K562 (cell line): ENCODE measurements around the gene C22orf42. TPM values are rescaled to one million over a fixed set of nuclear protein-coding genes. Genes with fewer than 3 reads are reported as not detected.

Source experiments
- ATAC-seq: fragments of 200-7000 bp; cut with Tn5 transposase; 3 replicates; pipeline ENCODE4 v1.9.1; 2020; ENCODE audit warnings: moderate library complexity
- BruUV-seq: library from RNA; stranded (reverse); fragments of 400-500 nt; replicated peaks from 2 replicates; lab custom pipeline; 2021; lab: Mats Ljungman, UMichigan
- CTCF ChIA-PET: fragments of 300-600 bp; formaldehyde crosslinking; extraction: SDS; loops from one replicate; lab custom pipeline; 2021; ENCODE audit warnings: low intra/inter-chr PET ratio; lab: Yijun Ruan, JAX
- POLR2A ChIA-PET: fragments of 300-600, 350-650 bp; sonication (Branson Sonifier 250); formaldehyde crosslinking; extraction: SDS; loops from one replicate; lab custom pipeline; 2021; ENCODE audit warnings: antibody characterized with exemption, inconsistent platforms; lab: Yijun Ruan, JAX
- DNase-seq, 4 experiments: peaks; one replicate each; pipeline versions ENCODE4 v3.0.0 to v3.0.0-alpha.2; 2011 to 2018; ENCODE audit warnings: low spot score in 3 of 4, mixed read lengths in 3 of 4; ENCODE audit errors: extremely low read depth in 1 of 4
- FAIRE-seq: peaks from 2 replicates; lab custom pipeline; 2011; peaks lifted over from hg19 to GRCh38; lab: Jason Lieb, UNC
- H2AFZ ChIP-seq: 2 replicates; pipeline ENCODE4 v1.6.0; 2011; ENCODE audit warnings: low read depth, low read length, control low read depth, inconsistent platforms
- H3K27ac ChIP-seq: fragments of 200-600 bp; 3 replicates; pipeline ENCODE4 v1.8.0; 2011; ENCODE audit warnings: low read depth, mild to moderate bottlenecking, control low read depth, inconsistent platforms, low read length, moderate library complexity, mixed read lengths; ENCODE audit errors: extremely low read depth
- H3K27me3 ChIP-seq, 2 experiments: fragments of 300-600 bp in 1 of 2; 2 replicates in 1 of 2; 3 replicates in 1 of 2; pipeline versions ENCODE4 v1.6.0 to v1.8.0; 2011; ENCODE audit warnings: inconsistent platforms in 2 of 2, low read length in 2 of 2, mild to moderate bottlenecking in 1 of 2, mixed read lengths in 1 of 2, moderate library complexity in 1 of 2; ENCODE audit not compliant: control insufficient read depth in 2 of 2, insufficient read depth in 2 of 2
- H3K36me3 ChIP-seq: fragments of 300-600 bp; 3 replicates; pipeline ENCODE4 v1.8.0; 2011; ENCODE audit warnings: mild to moderate bottlenecking, low read length, inconsistent platforms; ENCODE audit not compliant: control insufficient read depth, insufficient read depth
- H3K4me1 ChIP-seq, 2 experiments: fragments of 200-600 bp in 1 of 2; replicated peaks in 1 of 2; 2 replicates in 1 of 2; 3 replicates in 1 of 2; pipeline versions ENCODE4 v1.5.1 to v1.8.0; 2011; ENCODE audit warnings: inconsistent platforms in 2 of 2, low read length in 2 of 2, mild to moderate bottlenecking in 1 of 2, mixed read lengths in 1 of 2, moderate library complexity in 1 of 2; ENCODE audit not compliant: control insufficient read depth in 2 of 2, insufficient read depth in 2 of 2
- H3K4me2 ChIP-seq: 2 replicates; pipeline ENCODE4 v1.6.1; 2011; ENCODE audit warnings: low read length, control low read depth, inconsistent platforms, mixed read lengths; ENCODE audit not compliant: insufficient read depth
- H3K4me3 ChIP-seq: fragments of 200-600 bp; sonication (generic), shearing (Covaris generic); 2 replicates; pipeline ENCODE4 v1.5.1; 2016; ENCODE audit warnings: control low read depth, inconsistent platforms
- H3K79me2 ChIP-seq: fragments of 200-600 bp; 3 replicates; pipeline ENCODE4 v1.8.0; 2011; ENCODE audit warnings: low read length, inconsistent platforms; ENCODE audit not compliant: control insufficient read depth, insufficient read depth
- H3K9ac ChIP-seq, 2 experiments: 2 replicates each; pipeline versions ENCODE4 v1.6.0 to v1.6.1; 2011; ENCODE audit warnings: low read depth in 2 of 2, low read length in 2 of 2, control low read depth in 1 of 2, inconsistent platforms in 1 of 2, mild to moderate bottlenecking in 1 of 2, mixed read lengths in 1 of 2; ENCODE audit not compliant: insufficient read depth in 1 of 2
- H3K9me1 ChIP-seq: one replicate; pipeline ENCODE4 v1.6.0; 2011; ENCODE audit warnings: inconsistent platforms, mild to moderate bottlenecking, low read length, moderate library complexity; ENCODE audit not compliant: control insufficient read depth, insufficient read depth
- H3K9me3 ChIP-seq: replicated peaks from 2 replicates; pipeline ENCODE4 v1.5.1; 2011; ENCODE audit warnings: low read depth, low read length, inconsistent platforms; ENCODE audit not compliant: control insufficient read depth, insufficient read depth
- H4K20me1 ChIP-seq: replicated peaks from 2 replicates; pipeline ENCODE4 v1.6.1; 2011; ENCODE audit warnings: low read length, inconsistent platforms, mixed read lengths; ENCODE audit not compliant: control insufficient read depth, insufficient read depth
- E2F4 ChIP-seq: sonication (generic); formaldehyde crosslinking; IDR thresholded peaks from 2 replicates; pipeline ENCODE4 v1.8.0; 2022; ENCODE audit warnings: mild to moderate bottlenecking, low read depth, missing genetic modification reagents
- EHMT2 ChIP-seq: fragments of 450-650 bp; IDR thresholded peaks from 2 replicates; pipeline ENCODE4 v1.6.1; 2018; ENCODE audit warnings: antibody characterized with exemption
- HDGF ChIP-seq: fragments of 450-650 bp; IDR thresholded peaks from 2 replicates; pipeline ENCODE4 v1.6.1; 2016
- KAT2B ChIP-seq: IDR thresholded peaks from one replicate; pipeline ENCODE4 v1.6.1; 2012; ENCODE audit warnings: low read depth, mild to moderate bottlenecking, control low read depth, inconsistent platforms, low read length, moderate library complexity
- POLR2B ChIP-seq: fragments of 450-650 bp; IDR thresholded peaks from 2 replicates; pipeline ENCODE4 v1.6.1; 2018; ENCODE audit warnings: low read depth; ENCODE audit not compliant: partially characterized antibody
- RNF219 ChIP-seq: fragments of 250-450 bp; sonication (Bioruptor Pico); IDR thresholded peaks from 2 replicates; pipeline ENCODE4 v1.5.0; 2022; ENCODE audit warnings: mild to moderate bottlenecking
- SMAD4 ChIP-seq: fragments of 250-450 bp; sonication (Bioruptor Pico); conservative IDR thresholded peaks from 2 replicates; pipeline ENCODE4 v1.8.0; 2021; ENCODE audit warnings: inconsistent platforms, mild to moderate bottlenecking, moderate library complexity
- SRSF3 ChIP-seq: fragments of 200-400 bp; formaldehyde crosslinking; IDR thresholded peaks from 2 replicates; pipeline ENCODE4 v1.6.1; 2016; ENCODE audit warnings: mild to moderate bottlenecking, low read length, moderate library complexity; ENCODE audit not compliant: insufficient read depth
- TCF7L2 ChIP-seq: fragments of 150-350 bp; IDR thresholded peaks from 2 replicates; pipeline ENCODE4 v1.6.1; 2016; ENCODE audit warnings: low read depth, mild to moderate bottlenecking, low read length, moderate library complexity
- ZNF408 ChIP-seq: fragments of 250-450 bp; sonication (Bioruptor Pico); IDR thresholded peaks from 2 replicates; pipeline ENCODE4 v1.4.0; 2020; ENCODE audit warnings: low read depth, mild to moderate bottlenecking, moderate library complexity
- WGBS: fragments of 100-300 bp; shearing (Covaris generic); methylation state at CpG from one replicate; pipeline ENCODE4 v1.1.6; 2016; ENCODE audit warnings: low coverage, mixed read lengths; ENCODE audit not compliant: insufficient coverage; ENCODE audit errors: missing lambda C conversion rate; 5-methylcytosine and 5-hydroxymethylcytosine counted together
- in situ Hi-C: fragments of 300-500 bp; cut with MboI; formaldehyde crosslinking; loops from 4 replicates; pipeline ENCODE4 v1.15.0; 2018; ENCODE audit warnings: inconsistent platforms, mixed read lengths
- intact Hi-C: fragments of 100-400 bp; cut with micrococcal nuclease; formaldehyde crosslinking; loops from 2 replicates; pipeline ENCODE4 v1.14.2; 2022
- polyA plus RNA-seq, 8 experiments: library from polyadenylated mRNA; depleted of rRNA in 4 of 8; stranded (reverse) in 5 of 8; unstranded in 3 of 8; fragments of >200 nt; fragmentation: Nextera tagmentation in 2 of 8; fragmentation: Illumina TruSeq in 1 of 8; extraction: Ambion mirVana in 2 of 8; extraction: Trizol in 1 of 8; gene quantifications; 2 replicates each; pipeline versions ENCODE4 v1.2.1 to v1.2.3, GENCODE V29; 2011 to 2014; ENCODE audit warnings: inconsistent platforms in 1 of 8, missing spikeins in 1 of 8
- total RNA-seq, 7 experiments: library from RNA; depleted of rRNA in 6 of 7; stranded (reverse); fragments of >200 nt in 6 of 7; fragmentation: Illumina TruSeq in 2 of 7; extraction: Trizol in 2 of 7; gene quantifications; 2 replicates each; pipeline versions ENCODE4 v1.2.1 to v1.2.3, GENCODE V29; 2011 to 2021; ENCODE audit warnings: low replicate concordance in 1 of 7
- TF ChIP-seq, protein P1 (sequence below), 2 experiments: fragments of 450-650 bp; formaldehyde crosslinking in 1 of 2; IDR thresholded peaks; 2 replicates each; pipeline versions ENCODE4 v1.4.0 to v1.6.1; 2014 to 2020; ENCODE audit warnings: mild to moderate bottlenecking in 2 of 2, borderline replicate concordance in 1 of 2, low read depth in 1 of 2

The C22orf42 gene
- total and polyA plus RNA-seq, 9 of the 15 experiments (the other 6 are each of a cell fraction or from before 2014, with no cell fraction given), result not detected

DNA sequence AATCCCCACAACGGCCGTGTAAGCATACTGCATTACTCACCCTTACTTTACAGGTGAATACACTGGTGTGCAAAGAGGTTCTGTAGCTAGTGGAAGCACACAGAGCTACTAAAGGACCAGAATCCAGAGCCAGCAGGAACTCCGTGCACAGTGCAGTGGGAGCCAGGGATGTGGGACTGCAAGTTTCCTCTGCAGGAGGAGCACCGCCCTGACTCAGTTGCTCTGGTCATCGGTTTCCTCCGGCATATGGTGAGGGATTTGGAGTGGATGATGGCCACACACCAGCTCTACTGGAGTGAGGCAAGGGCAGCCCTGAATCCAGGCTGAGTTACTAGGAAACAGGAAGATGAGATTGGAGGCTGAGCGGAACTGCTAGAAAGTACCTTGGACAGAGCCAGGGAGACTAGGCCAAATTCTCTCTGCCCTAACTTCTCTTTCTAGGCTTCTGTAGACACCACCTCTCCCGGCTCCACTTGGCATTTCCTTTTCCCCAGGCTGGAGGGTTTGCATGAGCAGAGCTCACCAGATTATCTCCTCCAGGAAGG, 18.2 kb upstream of the C22orf42 start:
- H3K4me2 ChIP-seq, result no peak overlapping the region
- no peaks in the 10 kb centered on the region for H3K9me1 ChIP-seq
- POLR2A ChIA-PET, result no interaction called here
- no peak for TF ChIP-seq RNF219 (CRISPR knock-in tag)
- TF ChIP-seq TCF7L2, result no peak
- TF ChIP-seq ZNF408 (CRISPR knock-in tag), result no peak
- TF ChIP-seq E2F4, result no peak
- no peak for TF ChIP-seq SRSF3
- TF ChIP-seq, protein P1, sequence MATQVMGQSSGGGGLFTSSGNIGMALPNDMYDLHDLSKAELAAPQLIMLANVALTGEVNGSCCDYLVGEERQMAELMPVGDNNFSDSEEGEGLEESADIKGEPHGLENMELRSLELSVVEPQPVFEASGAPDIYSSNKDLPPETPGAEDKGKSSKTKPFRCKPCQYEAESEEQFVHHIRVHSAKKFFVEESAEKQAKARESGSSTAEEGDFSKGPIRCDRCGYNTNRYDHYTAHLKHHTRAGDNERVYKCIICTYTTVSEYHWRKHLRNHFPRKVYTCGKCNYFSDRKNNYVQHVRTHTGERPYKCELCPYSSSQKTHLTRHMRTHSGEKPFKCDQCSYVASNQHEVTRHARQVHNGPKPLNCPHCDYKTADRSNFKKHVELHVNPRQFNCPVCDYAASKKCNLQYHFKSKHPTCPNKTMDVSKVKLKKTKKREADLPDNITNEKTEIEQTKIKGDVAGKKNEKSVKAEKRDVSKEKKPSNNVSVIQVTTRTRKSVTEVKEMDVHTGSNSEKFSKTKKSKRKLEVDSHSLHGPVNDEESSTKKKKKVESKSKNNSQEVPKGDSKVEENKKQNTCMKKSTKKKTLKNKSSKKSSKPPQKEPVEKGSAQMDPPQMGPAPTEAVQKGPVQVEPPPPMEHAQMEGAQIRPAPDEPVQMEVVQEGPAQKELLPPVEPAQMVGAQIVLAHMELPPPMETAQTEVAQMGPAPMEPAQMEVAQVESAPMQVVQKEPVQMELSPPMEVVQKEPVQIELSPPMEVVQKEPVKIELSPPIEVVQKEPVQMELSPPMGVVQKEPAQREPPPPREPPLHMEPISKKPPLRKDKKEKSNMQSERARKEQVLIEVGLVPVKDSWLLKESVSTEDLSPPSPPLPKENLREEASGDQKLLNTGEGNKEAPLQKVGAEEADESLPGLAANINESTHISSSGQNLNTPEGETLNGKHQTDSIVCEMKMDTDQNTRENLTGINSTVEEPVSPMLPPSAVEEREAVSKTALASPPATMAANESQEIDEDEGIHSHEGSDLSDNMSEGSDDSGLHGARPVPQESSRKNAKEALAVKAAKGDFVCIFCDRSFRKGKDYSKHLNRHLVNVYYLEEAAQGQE (IDR thresholded peaks at IDR 0.05; ENCODE audit: borderline replicate concordance), result peak; percentile 86
- TF ChIP-seq, protein P1 (CRISPR knock-in tag; IDR thresholded peaks at IDR 0.05; ENCODE audit: low read depth), result no peak
- TF ChIP-seq EHMT2, result 0 out of 2 replicates have a peak, but pooled peaks have one; percentile 57
- TF ChIP-seq HDGF, result no peak
- no peak for TF ChIP-seq POLR2B
- TF ChIP-seq SMAD4 (CRISPR knock-in tag), result no peak
- TF ChIP-seq KAT2B, result no peak

More for the DNA sequence above, 18.2 kb upstream of the C22orf42 start:
- CTCF ChIA-PET, result no interaction called here
- ATAC-seq (no peak), FAIRE-seq (no peak), DNase-seq (no peak)
- Histone ChIP-seq H3K79me2 (no peaks in the 10 kb centered on the region), H3K9ac (no peak overlapping the region), H2AFZ (no peak overlapping the region), H3K27me3 (peaks cover 7 to 30% of the 10 kb centered on the region in 2 experiments; a peak in 4 of 5 replicates), H3K4me1 (no peaks in the 10 kb centered on the region), H3K9me3 (no peaks in the 10 kb centered on the region), H4K20me1 (no peaks in the 10 kb centered on the region), H3K4me3 (no peak overlapping the region), H3K27ac (no peak overlapping the region), H3K36me3 (no peaks in the 10 kb centered on the region)
- intact Hi-C loops, result no loop called here
- WGBS, result 2% methylated on average over 6 of the region's 8 CpGs
- in situ Hi-C loops, result no loop called here
- no TSS peak for BruUV-seq
